IMR-90 (cell line): ENCODE data around the gene S100A16. TPM values are rescaled to one million over a fixed set of nuclear protein-coding genes. Genes with fewer than 3 reads are reported as not detected.

Experiments
- ATAC-seq: fragments of 200-7000 bp; cut with Tn5 transposase; 2 replicates; pipeline ENCODE4 v1.9.1; 2020; ENCODE audit warnings: low read depth, mild to moderate bottlenecking, moderate library complexity
- BruUV-seq: library from RNA; stranded (reverse); fragments of 400-500 nt; replicated peaks from 2 replicates; lab custom pipeline; 2021; lab: Mats Ljungman, UMichigan
- CTCF ChIA-PET: fragments of 300-600 bp; formaldehyde crosslinking; extraction: SDS; loops from one replicate; lab custom pipeline; 2021; ENCODE audit warnings: antibody characterized with exemption; lab: Yijun Ruan, JAX
- POLR2A ChIA-PET: fragments of 300-600 bp; sonication (Branson Sonifier 250); formaldehyde crosslinking; loops from one replicate; lab custom pipeline; 2022; ENCODE audit warnings: antibody characterized with exemption; ENCODE audit not compliant: unreplicated experiment; lab: Charles Lee
- DNase-seq: peaks from one replicate; pipeline ENCODE4 v3.0.0; 2013
- H2AFZ ChIP-seq: replicated peaks from 2 replicates; pipeline ENCODE3; 2013; ENCODE audit warnings: low read length, mild to moderate bottlenecking; ENCODE audit not compliant: poor library complexity
- H2AK5ac ChIP-seq: 2 replicates; pipeline ENCODE4 v1.6.1; 2013; ENCODE audit warnings: low read depth, low read length, inconsistent platforms
- H2AK9ac ChIP-seq: replicated peaks from 2 replicates; pipeline ENCODE3; 2013; ENCODE audit warnings: mild to moderate bottlenecking, low read depth, low read length, moderate library complexity; ENCODE audit not compliant: poor library complexity
- H2BK120ac ChIP-seq: 2 replicates; pipeline ENCODE4 v1.6.1; 2013; ENCODE audit warnings: low read depth, low read length, inconsistent platforms
- H2BK15ac ChIP-seq: 3 replicates; pipeline ENCODE4 v1.6.1; 2013; ENCODE audit warnings: low read depth, low read length, inconsistent platforms
- H2BK20ac ChIP-seq: 2 replicates; pipeline ENCODE4 v1.6.1; 2013; ENCODE audit warnings: low read depth, mild to moderate bottlenecking, inconsistent platforms, low read length, moderate library complexity
- H2BK5ac ChIP-seq: 2 replicates; pipeline ENCODE4 v1.6.1; 2013; ENCODE audit warnings: mild to moderate bottlenecking, low read depth, low read length, inconsistent platforms; ENCODE audit not compliant: poor library complexity, severe bottlenecking
- H3K14ac ChIP-seq: replicated peaks from 2 replicates; pipeline ENCODE4 v1.6.1; 2013; ENCODE audit warnings: low read depth, low read length, inconsistent platforms
- H3K18ac ChIP-seq: 2 replicates; pipeline ENCODE4 v1.6.1; 2013; ENCODE audit warnings: low read depth, low read length, control low read depth
- H3K23ac ChIP-seq: 2 replicates; pipeline ENCODE4 v1.6.1; 2013; ENCODE audit warnings: low read depth, low read length, inconsistent platforms
- H3K27ac ChIP-seq: 2 replicates; pipeline ENCODE4 v1.5.1; 2013; ENCODE audit warnings: mild to moderate bottlenecking, control low read depth, low read length; ENCODE audit not compliant: insufficient read depth
- H3K27me3 ChIP-seq: 2 replicates; pipeline ENCODE4 v1.6.1; 2013; ENCODE audit warnings: low read length; ENCODE audit not compliant: control insufficient read depth, insufficient read depth
- H3K36me3 ChIP-seq: 2 replicates; pipeline ENCODE4 v1.6.1; 2013; ENCODE audit warnings: low read length, mixed read lengths; ENCODE audit not compliant: control insufficient read depth, insufficient read depth
- H3K4ac ChIP-seq: 2 replicates; pipeline ENCODE4 v1.6.1; 2013; ENCODE audit warnings: low read depth, low read length, inconsistent platforms
- H3K4me1 ChIP-seq: 2 replicates; pipeline ENCODE4 v1.6.1; 2013; ENCODE audit warnings: low read length, mixed read lengths; ENCODE audit not compliant: control insufficient read depth, insufficient read depth
- H3K4me2 ChIP-seq: 2 replicates; pipeline ENCODE4 v1.6.1; 2013; ENCODE audit warnings: low read depth, mild to moderate bottlenecking, control low read depth, low read length, moderate library complexity
- H3K4me3 ChIP-seq: 2 replicates; pipeline ENCODE4 v1.5.1; 2013; ENCODE audit warnings: low read depth, mild to moderate bottlenecking, control low read depth, low read length, moderate library complexity; ENCODE audit not compliant: insufficient read depth
- H3K56ac ChIP-seq: 2 replicates; pipeline ENCODE4 v1.6.1; 2013; ENCODE audit warnings: low read length, inconsistent platforms; ENCODE audit not compliant: insufficient read depth; ENCODE audit errors: extremely low read depth
- H3K79me1 ChIP-seq, 2 experiments: 2 replicates each; pipeline ENCODE4 v1.6.1; 2013; ENCODE audit warnings: low read length in 2 of 2, inconsistent platforms in 1 of 2, low read depth in 1 of 2
- H3K9ac ChIP-seq: 2 replicates; pipeline ENCODE4 v1.6.1; 2013; ENCODE audit warnings: low read depth, low read length, control low read depth
- H3K9me1 ChIP-seq: 2 replicates; pipeline ENCODE4 v1.6.1; 2013; ENCODE audit warnings: low read length, inconsistent platforms; ENCODE audit not compliant: insufficient read depth
- H3K9me3 ChIP-seq: 2 replicates; pipeline ENCODE4 v1.6.1; 2013; ENCODE audit warnings: low read length; ENCODE audit not compliant: control insufficient read depth, insufficient read depth
- H4K20me1 ChIP-seq: 2 replicates; pipeline ENCODE4 v1.6.1; 2013; ENCODE audit warnings: low read length, inconsistent platforms; ENCODE audit not compliant: insufficient read depth
- H4K5ac ChIP-seq: 2 replicates; pipeline ENCODE4 v1.6.1; 2013; ENCODE audit warnings: mild to moderate bottlenecking, low read depth, low read length, control low read depth
- H4K8ac ChIP-seq, 2 experiments: 2 replicates each; pipeline ENCODE4 v1.6.1; 2013; ENCODE audit warnings: low read depth in 2 of 2, low read length in 2 of 2, control low read depth in 1 of 2, inconsistent platforms in 1 of 2
- H4K91ac ChIP-seq: 2 replicates; pipeline ENCODE4 v1.6.1; 2013; ENCODE audit warnings: low read depth, low read length, inconsistent platforms; ENCODE audit not compliant: insufficient read depth
- MAZ ChIP-seq: IDR thresholded peaks from 2 replicates; pipeline ENCODE4 v1.6.1; 2012; ENCODE audit warnings: low read depth, mild to moderate bottlenecking, low read length, improper control_type of control experiment, moderate library complexity, borderline replicate concordance
- RAD21 ChIP-seq: IDR thresholded peaks from 2 replicates; pipeline ENCODE4 v1.6.1; 2012; ENCODE audit warnings: low read length, improper control_type of control experiment
- RFX5 ChIP-seq: IDR thresholded peaks from 2 replicates; pipeline ENCODE4 v1.8.0; 2012; ENCODE audit warnings: low read depth, mild to moderate bottlenecking, low read length, moderate library complexity
- WGBS, 2 experiments: methylation state at CpG; one replicate each; pipeline versions ENCODE4 v1.1.5 to v1.1.7; 2013; ENCODE audit warnings: missing lambda C conversion rate in 2 of 2; ENCODE audit not compliant: insufficient read length in 1 of 2; ENCODE audit errors: extremely low coverage in 2 of 2; 5-methylcytosine and 5-hydroxymethylcytosine counted together
- dilution Hi-C: fragments of 300-500 bp; cut with HindIII; formaldehyde crosslinking; loops from one replicate; pipeline ENCODE4 v1.14.3; 2018; ENCODE audit warnings: low sequenced_read_pairs; ENCODE audit not compliant: unreplicated experiment
- in situ Hi-C: fragments of 300-500 bp; cut with MboI; formaldehyde crosslinking; loops from 3 replicates; pipeline ENCODE4 v1.14.3; 2019; ENCODE audit warnings: low sequenced_read_pairs, inconsistent platforms, mixed read lengths
- intact Hi-C: fragments of 100-400 bp; cut with micrococcal nuclease; formaldehyde crosslinking; loops from 2 replicates; pipeline ENCODE4 v1.10.0; 2022
- polyA plus RNA-seq, 3 experiments: library from polyadenylated mRNA; depleted of rRNA; stranded (reverse); fragments of >200 nt; gene quantifications; 2 replicates each; pipeline ENCODE4 v1.2.3, GENCODE V29; 2012; ENCODE audit warnings: low replicate concordance in 1 of 3
- total RNA-seq: library from RNA; depleted of rRNA; stranded (reverse); fragments of >200 nt; gene quantifications from 2 replicates; pipeline ENCODE4 v1.2.3, GENCODE V29; 2012
- TF ChIP-seq, protein P1 (sequence below): conservative IDR thresholded peaks from 2 replicates; pipeline ENCODE4 v1.5.1; 2012; ENCODE audit warnings: mild to moderate bottlenecking, low read depth, low read length, improper control_type of control experiment
- TF ChIP-seq, protein P2 (sequence below): fragments of 150-350 bp; IDR thresholded peaks from 2 replicates; pipeline ENCODE4 v1.6.1; 2016; ENCODE audit warnings: low read depth, mild to moderate bottlenecking, low read length, moderate library complexity, borderline replicate concordance

Gene S100A16
- total and polyA plus RNA-seq, 2 of the 4 experiments (the other 2 are of a cell fraction) = 201 to 515 TPM

DNA sequence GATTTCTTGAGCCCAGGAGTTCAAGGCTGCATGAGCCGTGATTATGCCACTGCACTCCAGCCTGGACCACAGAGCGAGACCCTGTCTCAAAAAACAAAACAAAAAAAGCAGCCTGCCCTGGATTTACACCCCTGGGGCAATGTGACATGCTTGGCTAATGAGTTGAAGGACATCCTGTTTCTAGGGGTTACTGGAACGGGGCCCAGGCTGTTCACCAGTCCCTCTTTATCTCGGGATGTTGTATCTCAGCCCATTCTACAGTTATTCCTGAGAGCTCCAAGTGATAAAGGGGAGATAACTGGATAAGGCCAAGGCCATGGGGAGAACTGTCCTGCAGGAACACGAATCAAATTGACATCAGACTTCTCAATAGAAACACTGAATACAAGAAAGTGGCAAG lies 25.6 kb downstream of the S100A16 start:
- Histone ChIP-seq H2BK120ac (no peak overlapping the region), H2AFZ (peak overlapping the region; percentile 1), H3K27me3 (no peaks in the 10 kb centered on the region), H3K9me1 (no peaks in the 10 kb centered on the region), H4K20me1 (no peaks in the 10 kb centered on the region), H3K18ac (no peak overlapping the region), H3K4me3 (no peak overlapping the region), H3K9ac (no peak overlapping the region), H3K4me1 (peaks cover 2% of the 10 kb centered on the region; the same call in 1 of the 2 replicates), H4K8ac (no peak overlapping the region), H4K91ac (no peak overlapping the region), H3K27ac (no peak overlapping the region), H4K5ac (no peak overlapping the region), H2BK20ac (no peak overlapping the region), H3K56ac (no peak overlapping the region), H3K14ac (no peak overlapping the region), H2AK5ac (no peak overlapping the region), H3K79me1 (no peaks in the 10 kb centered on the region), H3K4ac (no peak overlapping the region), H2BK5ac (no peak overlapping the region), H2BK15ac (no peak overlapping the region), H3K23ac (no peak overlapping the region; the same call in 1 of the 2 replicates), H2AK9ac (no peak overlapping the region), H3K4me2 (no peak overlapping the region), H3K9me3 (no peaks in the 10 kb centered on the region), H3K36me3 (no peaks in the 10 kb centered on the region)
- POLR2A ChIA-PET = no interaction called here
- ATAC-seq (no peak), DNase-seq (no peak)
- 100% methylated on average over 1 of the region's 5 CpGs; no CpG with 5 or more reads in 1 of the 2 experiments for WGBS, 2 experiments
- CTCF ChIA-PET = no interaction called here
- in situ Hi-C loops (no loop called here), dilution Hi-C loops (no loop called here), intact Hi-C loops (no loop called here)
- TF ChIP-seq RAD21 = no peak
- TF ChIP-seq, protein P1, sequence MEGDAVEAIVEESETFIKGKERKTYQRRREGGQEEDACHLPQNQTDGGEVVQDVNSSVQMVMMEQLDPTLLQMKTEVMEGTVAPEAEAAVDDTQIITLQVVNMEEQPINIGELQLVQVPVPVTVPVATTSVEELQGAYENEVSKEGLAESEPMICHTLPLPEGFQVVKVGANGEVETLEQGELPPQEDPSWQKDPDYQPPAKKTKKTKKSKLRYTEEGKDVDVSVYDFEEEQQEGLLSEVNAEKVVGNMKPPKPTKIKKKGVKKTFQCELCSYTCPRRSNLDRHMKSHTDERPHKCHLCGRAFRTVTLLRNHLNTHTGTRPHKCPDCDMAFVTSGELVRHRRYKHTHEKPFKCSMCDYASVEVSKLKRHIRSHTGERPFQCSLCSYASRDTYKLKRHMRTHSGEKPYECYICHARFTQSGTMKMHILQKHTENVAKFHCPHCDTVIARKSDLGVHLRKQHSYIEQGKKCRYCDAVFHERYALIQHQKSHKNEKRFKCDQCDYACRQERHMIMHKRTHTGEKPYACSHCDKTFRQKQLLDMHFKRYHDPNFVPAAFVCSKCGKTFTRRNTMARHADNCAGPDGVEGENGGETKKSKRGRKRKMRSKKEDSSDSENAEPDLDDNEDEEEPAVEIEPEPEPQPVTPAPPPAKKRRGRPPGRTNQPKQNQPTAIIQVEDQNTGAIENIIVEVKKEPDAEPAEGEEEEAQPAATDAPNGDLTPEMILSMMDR = no peak
- TF ChIP-seq, protein P2, sequence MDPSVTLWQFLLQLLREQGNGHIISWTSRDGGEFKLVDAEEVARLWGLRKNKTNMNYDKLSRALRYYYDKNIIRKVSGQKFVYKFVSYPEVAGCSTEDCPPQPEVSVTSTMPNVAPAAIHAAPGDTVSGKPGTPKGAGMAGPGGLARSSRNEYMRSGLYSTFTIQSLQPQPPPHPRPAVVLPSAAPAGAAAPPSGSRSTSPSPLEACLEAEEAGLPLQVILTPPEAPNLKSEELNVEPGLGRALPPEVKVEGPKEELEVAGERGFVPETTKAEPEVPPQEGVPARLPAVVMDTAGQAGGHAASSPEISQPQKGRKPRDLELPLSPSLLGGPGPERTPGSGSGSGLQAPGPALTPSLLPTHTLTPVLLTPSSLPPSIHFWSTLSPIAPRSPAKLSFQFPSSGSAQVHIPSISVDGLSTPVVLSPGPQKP = no peak
- TF ChIP-seq RFX5 = no peak
- TF ChIP-seq MAZ = no peak
- BruUV-seq = no TSS peak
